ENCODE results near the gene GPC3.

GRCh38 chrX:133541021-133541420 lies 444.4 kb downstream of the GPC3 start:
- no peak for TF ChIP-seq CTCF (conservative IDR thresholded peaks at IDR 0.05 in 1 of 2, IDR thresholded peaks at IDR 0.05 in 1 of 2; ENCODE audit: extremely low read depth in 1 of 2, insufficient read depth in 1 of 2, low read depth in 1 of 2, low read length in 2 of 2)
- TF ChIP-seq EZH2 (IDR thresholded peaks at IDR 0.05; ENCODE audit: borderline replicate concordance, low read length): no peak
